HepG2 (cell line): ENCODE measurements around the gene ABHD3. TPM values are rescaled to one million over a fixed set of nuclear protein-coding genes. Genes with fewer than 3 reads are reported as not detected.

ENCODE experiments used
- BCL6 ChIP-seq: IDR thresholded peaks from 2 replicates; pipeline ENCODE4 v1.6.1; 2016; ENCODE audit warnings: missing genetic modification reagents, missing compliant biosample characterization
- CBX5 ChIP-seq: sonication (generic); formaldehyde crosslinking; IDR thresholded peaks from 2 replicates; pipeline ENCODE4 v1.4.0; 2020; ENCODE audit warnings: missing genetic modification reagents, borderline replicate concordance
- MIER2 ChIP-seq: IDR thresholded peaks from 2 replicates; pipeline ENCODE4 v1.6.1; 2016; ENCODE audit warnings: missing biosample characterization, missing genetic modification reagents
- MXI1 ChIP-seq: IDR thresholded peaks from 3 replicates; pipeline ENCODE4 v1.6.1; 2012; ENCODE audit warnings: low read depth, low read length, inconsistent platforms, borderline replicate concordance
- SIN3A ChIP-seq: IDR thresholded peaks from 2 replicates; pipeline ENCODE4 v1.6.1; 2011; ENCODE audit warnings: low read depth, mild to moderate bottlenecking, control low read depth, low read length, borderline replicate concordance
- ZBTB33 ChIP-seq: sonication (generic); formaldehyde crosslinking; IDR thresholded peaks from 2 replicates; pipeline ENCODE4 v1.4.0; 2020; ENCODE audit warnings: missing genetic modification reagents
- ZBTB7B ChIP-seq: sonication (generic); formaldehyde crosslinking; IDR thresholded peaks from 2 replicates; pipeline ENCODE4 v1.4.0; 2020; ENCODE audit warnings: missing genetic modification reagents
- ZNF230 ChIP-seq: sonication (generic); formaldehyde crosslinking; IDR thresholded peaks from 2 replicates; pipeline ENCODE4 v1.4.0; 2020; ENCODE audit warnings: mild to moderate bottlenecking, missing genetic modification reagents
- ZNF275 ChIP-seq: sonication (generic); formaldehyde crosslinking; IDR thresholded peaks from 2 replicates; pipeline ENCODE4 v1.8.0; 2022; ENCODE audit warnings: missing genetic modification reagents, mild to moderate bottlenecking, inconsistent platforms, borderline replicate concordance
- ZNF30 ChIP-seq: sonication (generic); formaldehyde crosslinking; IDR thresholded peaks from 2 replicates; pipeline ENCODE4 v1.5.0; 2020; ENCODE audit warnings: mild to moderate bottlenecking, missing genetic modification reagents
- ZNF350 ChIP-seq: sonication (generic); formaldehyde crosslinking; IDR thresholded peaks from 2 replicates; pipeline ENCODE4 v1.4.0; 2020; ENCODE audit warnings: mild to moderate bottlenecking, low read depth, missing genetic modification reagents, borderline replicate concordance
- ZNF460 ChIP-seq: sonication (generic); formaldehyde crosslinking; IDR thresholded peaks from 2 replicates; pipeline ENCODE4 v1.5.1; 2020; ENCODE audit warnings: missing genetic modification reagents, mild to moderate bottlenecking, borderline replicate concordance
- ZNF564 ChIP-seq: sonication (generic); formaldehyde crosslinking; IDR thresholded peaks from 2 replicates; pipeline ENCODE4 v1.8.1; 2023; ENCODE audit warnings: mild to moderate bottlenecking, missing genetic modification reagents
- polyA plus RNA-seq, 8 experiments: library from polyadenylated mRNA; depleted of rRNA in 3 of 8; stranded (reverse) in 7 of 8; unstranded in 1 of 8; fragments of >200 nt; fragmentation: Illumina TruSeq in 4 of 8; extraction: Trizol in 4 of 8; gene quantifications; 2 replicates each; pipeline versions ENCODE4 v1.2.1 to v1.2.3, GENCODE V29; 2011 to 2016; ENCODE audit warnings: low read depth in 4 of 8, missing spikeins in 1 of 8, mixed read lengths in 1 of 8; ENCODE audit not compliant: insufficient read depth in 1 of 8
- total RNA-seq, 5 experiments: library from RNA; depleted of rRNA; stranded (reverse); fragments of >200 nt; fragmentation: Illumina TruSeq; extraction: Trizol; gene quantifications; 2 replicates each; pipeline ENCODE4 v1.2.3, GENCODE V29; 2016; ENCODE audit warnings: low read depth in 1 of 5
- TF ChIP-seq, protein P1 (sequence below): sonication (generic); formaldehyde crosslinking; IDR thresholded peaks from 2 replicates; pipeline ENCODE4 v1.4.0; 2020; ENCODE audit warnings: missing genetic modification reagents
- TF ChIP-seq, protein P2 (sequence below): sonication (generic); formaldehyde crosslinking; IDR thresholded peaks from 2 replicates; pipeline ENCODE4 v1.5.1; 2020; ENCODE audit warnings: mild to moderate bottlenecking, missing genetic modification reagents, moderate library complexity
- TF ChIP-seq, protein P3 (sequence below): sonication (generic); formaldehyde crosslinking; IDR thresholded peaks from 2 replicates; pipeline ENCODE4 v1.8.0; 2022; ENCODE audit warnings: low read depth, missing genetic modification reagents

The ABHD3 gene
- total and polyA plus RNA-seq, 2 of the 13 experiments (the other 11 are each of a cell fraction or from before 2014, with no cell fraction given): 32.1 to 40.2 TPM

- TF ChIP-seq, protein P1, sequence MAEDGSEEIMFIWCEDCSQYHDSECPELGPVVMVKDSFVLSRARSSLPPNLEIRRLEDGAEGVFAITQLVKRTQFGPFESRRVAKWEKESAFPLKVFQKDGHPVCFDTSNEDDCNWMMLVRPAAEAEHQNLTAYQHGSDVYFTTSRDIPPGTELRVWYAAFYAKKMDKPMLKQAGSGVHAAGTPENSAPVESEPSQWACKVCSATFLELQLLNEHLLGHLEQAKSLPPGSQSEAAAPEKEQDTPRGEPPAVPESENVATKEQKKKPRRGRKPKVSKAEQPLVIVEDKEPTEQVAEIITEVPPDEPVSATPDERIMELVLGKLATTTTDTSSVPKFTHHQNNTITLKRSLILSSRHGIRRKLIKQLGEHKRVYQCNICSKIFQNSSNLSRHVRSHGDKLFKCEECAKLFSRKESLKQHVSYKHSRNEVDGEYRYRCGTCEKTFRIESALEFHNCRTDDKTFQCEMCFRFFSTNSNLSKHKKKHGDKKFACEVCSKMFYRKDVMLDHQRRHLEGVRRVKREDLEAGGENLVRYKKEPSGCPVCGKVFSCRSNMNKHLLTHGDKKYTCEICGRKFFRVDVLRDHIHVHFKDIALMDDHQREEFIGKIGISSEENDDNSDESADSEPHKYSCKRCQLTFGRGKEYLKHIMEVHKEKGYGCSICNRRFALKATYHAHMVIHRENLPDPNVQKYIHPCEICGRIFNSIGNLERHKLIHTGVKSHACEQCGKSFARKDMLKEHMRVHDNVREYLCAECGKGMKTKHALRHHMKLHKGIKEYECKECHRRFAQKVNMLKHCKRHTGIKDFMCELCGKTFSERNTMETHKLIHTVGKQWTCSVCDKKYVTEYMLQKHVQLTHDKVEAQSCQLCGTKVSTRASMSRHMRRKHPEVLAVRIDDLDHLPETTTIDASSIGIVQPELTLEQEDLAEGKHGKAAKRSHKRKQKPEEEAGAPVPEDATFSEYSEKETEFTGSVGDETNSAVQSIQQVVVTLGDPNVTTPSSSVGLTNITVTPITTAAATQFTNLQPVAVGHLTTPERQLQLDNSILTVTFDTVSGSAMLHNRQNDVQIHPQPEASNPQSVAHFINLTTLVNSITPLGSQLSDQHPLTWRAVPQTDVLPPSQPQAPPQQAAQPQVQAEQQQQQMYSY (CRISPR knock-in tag): 0 out of 2 replicates have a peak, but pooled peaks have one; percentile 4
- TF ChIP-seq ZBTB33 (CRISPR knock-in tag): no peak
- TF ChIP-seq SIN3A: peak; percentile 49; the same call in 1 of the 2 replicates
- no peak for TF ChIP-seq ZNF275 (CRISPR knock-in tag)
- TF ChIP-seq ZNF30 (CRISPR knock-in tag): no peak
- TF ChIP-seq ZNF230 (CRISPR knock-in tag): no peak
- TF ChIP-seq ZNF460 (CRISPR knock-in tag): no peak
- 0 out of 2 replicates have a peak, but pooled peaks have one; percentile 38 for TF ChIP-seq ZBTB7B (CRISPR knock-in tag)
- TF ChIP-seq BCL6: no peak
- TF ChIP-seq MXI1: no peak
- TF ChIP-seq, protein P2, sequence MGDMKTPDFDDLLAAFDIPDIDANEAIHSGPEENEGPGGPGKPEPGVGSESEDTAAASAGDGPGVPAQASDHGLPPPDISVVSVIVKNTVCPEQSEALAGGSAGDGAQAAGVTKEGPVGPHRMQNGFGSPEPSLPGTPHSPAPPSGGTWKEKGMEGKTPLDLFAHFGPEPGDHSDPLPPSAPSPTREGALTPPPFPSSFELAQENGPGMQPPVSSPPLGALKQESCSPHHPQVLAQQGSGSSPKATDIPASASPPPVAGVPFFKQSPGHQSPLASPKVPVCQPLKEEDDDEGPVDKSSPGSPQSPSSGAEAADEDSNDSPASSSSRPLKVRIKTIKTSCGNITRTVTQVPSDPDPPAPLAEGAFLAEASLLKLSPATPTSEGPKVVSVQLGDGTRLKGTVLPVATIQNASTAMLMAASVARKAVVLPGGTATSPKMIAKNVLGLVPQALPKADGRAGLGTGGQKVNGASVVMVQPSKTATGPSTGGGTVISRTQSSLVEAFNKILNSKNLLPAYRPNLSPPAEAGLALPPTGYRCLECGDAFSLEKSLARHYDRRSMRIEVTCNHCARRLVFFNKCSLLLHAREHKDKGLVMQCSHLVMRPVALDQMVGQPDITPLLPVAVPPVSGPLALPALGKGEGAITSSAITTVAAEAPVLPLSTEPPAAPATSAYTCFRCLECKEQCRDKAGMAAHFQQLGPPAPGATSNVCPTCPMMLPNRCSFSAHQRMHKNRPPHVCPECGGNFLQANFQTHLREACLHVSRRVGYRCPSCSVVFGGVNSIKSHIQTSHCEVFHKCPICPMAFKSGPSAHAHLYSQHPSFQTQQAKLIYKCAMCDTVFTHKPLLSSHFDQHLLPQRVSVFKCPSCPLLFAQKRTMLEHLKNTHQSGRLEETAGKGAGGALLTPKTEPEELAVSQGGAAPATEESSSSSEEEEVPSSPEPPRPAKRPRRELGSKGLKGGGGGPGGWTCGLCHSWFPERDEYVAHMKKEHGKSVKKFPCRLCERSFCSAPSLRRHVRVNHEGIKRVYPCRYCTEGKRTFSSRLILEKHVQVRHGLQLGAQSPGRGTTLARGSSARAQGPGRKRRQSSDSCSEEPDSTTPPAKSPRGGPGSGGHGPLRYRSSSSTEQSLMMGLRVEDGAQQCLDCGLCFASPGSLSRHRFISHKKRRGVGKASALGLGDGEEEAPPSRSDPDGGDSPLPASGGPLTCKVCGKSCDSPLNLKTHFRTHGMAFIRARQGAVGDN (CRISPR knock-in tag): peak; percentile 56
- TF ChIP-seq, protein P3, sequence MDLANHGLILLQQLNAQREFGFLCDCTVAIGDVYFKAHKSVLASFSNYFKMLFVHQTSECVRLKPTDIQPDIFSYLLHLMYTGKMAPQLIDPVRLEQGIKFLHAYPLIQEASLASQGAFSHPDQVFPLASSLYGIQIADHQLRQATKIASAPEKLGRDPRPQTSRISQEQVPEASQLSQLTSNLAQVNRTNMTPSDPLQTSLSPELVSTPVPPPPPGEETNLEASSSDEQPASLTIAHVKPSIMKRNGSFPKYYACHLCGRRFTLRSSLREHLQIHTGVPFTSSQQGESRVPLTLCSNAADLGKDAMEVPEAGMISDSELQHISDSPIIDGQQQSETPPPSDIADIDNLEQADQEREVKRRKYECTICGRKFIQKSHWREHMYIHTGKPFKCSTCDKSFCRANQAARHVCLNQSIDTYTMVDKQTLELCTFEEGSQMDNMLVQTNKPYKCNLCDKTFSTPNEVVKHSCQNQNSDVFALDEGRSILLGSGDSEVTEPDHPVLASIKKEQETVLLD (CRISPR knock-in tag): no peak
- no peak for TF ChIP-seq CBX5
- TF ChIP-seq ZNF564 (CRISPR knock-in tag): peak; percentile 34; the same call in 1 of the 2 replicates
- TF ChIP-seq MIER2 (CRISPR knock-in tag): no peak
- TF ChIP-seq ZNF350 (CRISPR knock-in tag): 0 out of 2 replicates have a peak, but pooled peaks have one; percentile 37
Measured at GRCh38 chr18:21741562-21742314, 37.2 kb upstream of the ABHD3 start (continued).
